ENCODE results near the gene LHFPL6.

DNA sequence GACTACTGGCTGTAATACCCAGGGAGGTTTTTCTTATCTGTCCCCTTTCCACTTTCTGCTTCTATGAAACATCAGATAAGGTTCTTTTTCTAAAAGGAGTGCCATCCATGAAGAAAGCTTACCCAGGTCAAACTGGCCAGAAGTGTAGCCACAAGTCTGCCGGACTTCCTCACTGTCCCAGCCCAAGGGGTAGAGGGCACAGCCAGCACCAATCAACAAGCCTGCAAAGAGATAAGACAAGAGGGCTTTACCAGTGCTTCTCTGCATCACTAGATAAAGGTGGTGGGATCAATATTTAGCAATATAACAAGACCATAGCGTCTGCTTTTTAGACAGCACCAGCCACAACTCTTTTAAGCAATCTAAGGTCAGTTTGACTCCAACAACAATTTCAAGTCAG lies 224.7 kb downstream of the LHFPL6 start:
- TF ChIP-seq POLR2AphosphoS5 (IDR thresholded peaks at IDR 0.05) (no peak), POLR2A (IDR thresholded peaks at IDR 0.05) (no peak)
- TF ChIP-seq, protein P1, sequence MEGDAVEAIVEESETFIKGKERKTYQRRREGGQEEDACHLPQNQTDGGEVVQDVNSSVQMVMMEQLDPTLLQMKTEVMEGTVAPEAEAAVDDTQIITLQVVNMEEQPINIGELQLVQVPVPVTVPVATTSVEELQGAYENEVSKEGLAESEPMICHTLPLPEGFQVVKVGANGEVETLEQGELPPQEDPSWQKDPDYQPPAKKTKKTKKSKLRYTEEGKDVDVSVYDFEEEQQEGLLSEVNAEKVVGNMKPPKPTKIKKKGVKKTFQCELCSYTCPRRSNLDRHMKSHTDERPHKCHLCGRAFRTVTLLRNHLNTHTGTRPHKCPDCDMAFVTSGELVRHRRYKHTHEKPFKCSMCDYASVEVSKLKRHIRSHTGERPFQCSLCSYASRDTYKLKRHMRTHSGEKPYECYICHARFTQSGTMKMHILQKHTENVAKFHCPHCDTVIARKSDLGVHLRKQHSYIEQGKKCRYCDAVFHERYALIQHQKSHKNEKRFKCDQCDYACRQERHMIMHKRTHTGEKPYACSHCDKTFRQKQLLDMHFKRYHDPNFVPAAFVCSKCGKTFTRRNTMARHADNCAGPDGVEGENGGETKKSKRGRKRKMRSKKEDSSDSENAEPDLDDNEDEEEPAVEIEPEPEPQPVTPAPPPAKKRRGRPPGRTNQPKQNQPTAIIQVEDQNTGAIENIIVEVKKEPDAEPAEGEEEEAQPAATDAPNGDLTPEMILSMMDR (IDR thresholded peaks at IDR 0.05): no peak

Measured in upper lobe of left lung (tissue), 4 donors.